Measurements from ENCODE around the gene GLIPR1L1. TPM values are rescaled to one million over a fixed set of nuclear protein-coding genes. Genes with fewer than 3 reads are reported as not detected.

Gene GLIPR1L1
- total and polyA plus RNA-seq, 2 of the 4 experiments (the other 2 are of a cell fraction) = not detected

DNA sequence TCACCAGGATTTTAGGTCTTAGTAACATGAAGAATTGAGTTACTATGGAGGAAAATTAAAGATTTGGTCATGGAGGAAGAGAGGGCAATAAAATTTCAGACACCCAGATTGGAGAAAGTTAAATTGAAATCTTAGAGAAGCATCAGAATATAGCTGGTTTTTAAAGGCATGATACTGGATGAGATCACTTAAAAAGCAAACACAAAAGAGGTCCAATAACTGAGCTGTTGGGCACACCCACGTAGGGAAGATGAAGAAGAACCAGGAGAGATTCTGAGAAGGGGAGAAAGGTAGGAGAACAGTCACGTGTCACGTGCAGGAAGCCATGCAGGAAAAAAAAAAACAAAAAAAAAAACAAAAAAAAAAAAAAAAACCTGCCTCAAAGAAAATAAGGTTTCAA, 23.1 kb upstream of the GLIPR1L1 start:
- Histone ChIP-seq H3K27ac (ENCODE audit: insufficient read depth, low read length) (no peak overlapping the region), H3K4me2 (ENCODE audit: low read depth, low read length) (no peak overlapping the region), H4K91ac (ENCODE audit: insufficient read depth, low read depth, low read length) (no peak overlapping the region), H3K56ac (ENCODE audit: extremely low read depth, insufficient read depth, low read length) (no peak overlapping the region), H2AK5ac (ENCODE audit: low read depth, low read length) (no peak overlapping the region), H3K4ac (ENCODE audit: low read depth, low read length) (no peak overlapping the region), H4K8ac (ENCODE audit: low read depth in 2 of 2, low read length in 2 of 2) (no peak overlapping the region), H2BK120ac (ENCODE audit: low read depth, low read length) (no peak overlapping the region), H3K18ac (ENCODE audit: low read depth, low read length) (no peak overlapping the region), H2AFZ (replicated peaks; ENCODE audit: low read length, poor library complexity) (no peak overlapping the region), H3K79me1 (ENCODE audit: low read depth in 1 of 2, low read length in 2 of 2) (no peaks in the 10 kb centered on the region), H3K9me1 (ENCODE audit: insufficient read depth, low read length) (peaks cover 2% of the 10 kb centered on the region; the same call in 1 of the 2 replicates), H2AK9ac (replicated peaks; ENCODE audit: low read depth, low read length, poor library complexity) (no peak overlapping the region), H3K36me3 (ENCODE audit: control insufficient read depth, insufficient read depth, low read length) (no peaks in the 10 kb centered on the region), H3K4me1 (ENCODE audit: control insufficient read depth, insufficient read depth, low read length) (peaks cover 2% of the 10 kb centered on the region; the same call in 1 of the 2 replicates), H3K9me3 (ENCODE audit: control insufficient read depth, insufficient read depth, low read length) (no peaks in the 10 kb centered on the region), H3K9ac (ENCODE audit: low read depth, low read length) (no peak overlapping the region), H3K14ac (replicated peaks; ENCODE audit: low read depth, low read length) (no peak overlapping the region), H2BK15ac (ENCODE audit: low read depth, low read length) (no peak overlapping the region), H3K23ac (ENCODE audit: low read depth, low read length) (no peak overlapping the region), H4K20me1 (ENCODE audit: insufficient read depth, low read length) (no peaks in the 10 kb centered on the region), H4K5ac (ENCODE audit: low read depth, low read length) (no peak overlapping the region), H2BK20ac (ENCODE audit: low read depth, low read length) (no peak overlapping the region), H3K27me3 (ENCODE audit: control insufficient read depth, insufficient read depth, low read length) (no peaks in the 10 kb centered on the region), H2BK5ac (ENCODE audit: low read depth, low read length, poor library complexity, severe bottlenecking) (no peak overlapping the region), H3K4me3 (ENCODE audit: insufficient read depth, low read depth, low read length) (no peak overlapping the region)
- in situ Hi-C loops (cut with MboI; ENCODE audit: low sequenced_read_pairs) = no loop called here
- dilution Hi-C loops (cut with HindIII; ENCODE audit: low sequenced_read_pairs, unreplicated experiment) = no loop called here
- no TSS peak for BruUV-seq (replicated peaks)
- intact Hi-C loops (cut with micrococcal nuclease) = no loop called here
- ChIA-PET CTCF (no interaction called here), POLR2A (ENCODE audit: unreplicated experiment) (no interaction called here)
- TF ChIP-seq SMC3 (IDR thresholded peaks at IDR 0.05; ENCODE audit: low read depth, low read length) (no peak), MAZ (IDR thresholded peaks at IDR 0.05; ENCODE audit: borderline replicate concordance, low read depth, low read length) (no peak), CEBPB (IDR thresholded peaks at IDR 0.05; ENCODE audit: low read depth, low read length) (no peak), RAD21 (IDR thresholded peaks at IDR 0.05; ENCODE audit: low read length) (no peak), POLR2A (IDR thresholded peaks at IDR 0.05; ENCODE audit: low read depth, low read length) (no peak), FOS (IDR thresholded peaks at IDR 0.05; ENCODE audit: low read depth, low read length) (no peak), RCOR1 (IDR thresholded peaks at IDR 0.05; ENCODE audit: insufficient replicate concordance, low read length) (no peak), CHD1 (IDR thresholded peaks at IDR 0.05; ENCODE audit: low read depth, low read length) (no peak), RFX5 (IDR thresholded peaks at IDR 0.05; ENCODE audit: low read depth, low read length) (no peak), MXI1 (IDR thresholded peaks at IDR 0.05; ENCODE audit: borderline replicate concordance, low read depth, low read length) (no peak), MAFK (IDR thresholded peaks at IDR 0.05; ENCODE audit: low read depth, low read length) (no peak)
- TF ChIP-seq, protein P1, sequence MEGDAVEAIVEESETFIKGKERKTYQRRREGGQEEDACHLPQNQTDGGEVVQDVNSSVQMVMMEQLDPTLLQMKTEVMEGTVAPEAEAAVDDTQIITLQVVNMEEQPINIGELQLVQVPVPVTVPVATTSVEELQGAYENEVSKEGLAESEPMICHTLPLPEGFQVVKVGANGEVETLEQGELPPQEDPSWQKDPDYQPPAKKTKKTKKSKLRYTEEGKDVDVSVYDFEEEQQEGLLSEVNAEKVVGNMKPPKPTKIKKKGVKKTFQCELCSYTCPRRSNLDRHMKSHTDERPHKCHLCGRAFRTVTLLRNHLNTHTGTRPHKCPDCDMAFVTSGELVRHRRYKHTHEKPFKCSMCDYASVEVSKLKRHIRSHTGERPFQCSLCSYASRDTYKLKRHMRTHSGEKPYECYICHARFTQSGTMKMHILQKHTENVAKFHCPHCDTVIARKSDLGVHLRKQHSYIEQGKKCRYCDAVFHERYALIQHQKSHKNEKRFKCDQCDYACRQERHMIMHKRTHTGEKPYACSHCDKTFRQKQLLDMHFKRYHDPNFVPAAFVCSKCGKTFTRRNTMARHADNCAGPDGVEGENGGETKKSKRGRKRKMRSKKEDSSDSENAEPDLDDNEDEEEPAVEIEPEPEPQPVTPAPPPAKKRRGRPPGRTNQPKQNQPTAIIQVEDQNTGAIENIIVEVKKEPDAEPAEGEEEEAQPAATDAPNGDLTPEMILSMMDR (conservative IDR thresholded peaks at IDR 0.05; ENCODE audit: low read depth, low read length) = no peak
- TF ChIP-seq, protein P2, sequence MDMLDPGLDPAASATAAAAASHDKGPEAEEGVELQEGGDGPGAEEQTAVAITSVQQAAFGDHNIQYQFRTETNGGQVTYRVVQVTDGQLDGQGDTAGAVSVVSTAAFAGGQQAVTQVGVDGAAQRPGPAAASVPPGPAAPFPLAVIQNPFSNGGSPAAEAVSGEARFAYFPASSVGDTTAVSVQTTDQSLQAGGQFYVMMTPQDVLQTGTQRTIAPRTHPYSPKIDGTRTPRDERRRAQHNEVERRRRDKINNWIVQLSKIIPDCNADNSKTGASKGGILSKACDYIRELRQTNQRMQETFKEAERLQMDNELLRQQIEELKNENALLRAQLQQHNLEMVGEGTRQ (IDR thresholded peaks at IDR 0.05; ENCODE audit: low read depth, low read length) = no peak
- TF ChIP-seq, protein P3, sequence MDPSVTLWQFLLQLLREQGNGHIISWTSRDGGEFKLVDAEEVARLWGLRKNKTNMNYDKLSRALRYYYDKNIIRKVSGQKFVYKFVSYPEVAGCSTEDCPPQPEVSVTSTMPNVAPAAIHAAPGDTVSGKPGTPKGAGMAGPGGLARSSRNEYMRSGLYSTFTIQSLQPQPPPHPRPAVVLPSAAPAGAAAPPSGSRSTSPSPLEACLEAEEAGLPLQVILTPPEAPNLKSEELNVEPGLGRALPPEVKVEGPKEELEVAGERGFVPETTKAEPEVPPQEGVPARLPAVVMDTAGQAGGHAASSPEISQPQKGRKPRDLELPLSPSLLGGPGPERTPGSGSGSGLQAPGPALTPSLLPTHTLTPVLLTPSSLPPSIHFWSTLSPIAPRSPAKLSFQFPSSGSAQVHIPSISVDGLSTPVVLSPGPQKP (IDR thresholded peaks at IDR 0.05; ENCODE audit: borderline replicate concordance, low read depth, low read length) = no peak
- WGBS, 2 experiments (ENCODE audit: extremely low coverage in 2 of 2, insufficient read length in 1 of 2) = no CpG with 5 or more reads among the region's 3 CpGs
- ATAC-seq (ENCODE audit: low read depth) = no peak
- no peak for DNase-seq
